GM06990 (cell line): ENCODE measurements around the gene BCAT1.

Source experiments
- DNase-seq: peaks from one replicate; pipeline ENCODE4 v3.0.0-alpha.2; 2011; ENCODE audit not compliant: insufficient read length; ENCODE audit errors: extremely low read depth
- H3K27me3 ChIP-seq: replicated peaks from 2 replicates; pipeline ENCODE4 v1.6.0; 2011; ENCODE audit warnings: low read length; ENCODE audit not compliant: control insufficient read depth, insufficient read depth
- H3K36me3 ChIP-seq: 2 replicates; pipeline ENCODE4 v1.5.1; 2011; ENCODE audit warnings: low read length; ENCODE audit not compliant: control insufficient read depth, insufficient read depth
- H3K4me3 ChIP-seq: replicated peaks from 2 replicates; pipeline ENCODE4 v1.5.1; 2011; ENCODE audit warnings: low read depth, mild to moderate bottlenecking, control low read depth, low read length
- TF ChIP-seq, protein P1 (sequence below): IDR thresholded peaks from 2 replicates; pipeline ENCODE4 v1.5.1; 2011; ENCODE audit warnings: low read length, control low read depth, mild to moderate bottlenecking, inconsistent platforms; ENCODE audit not compliant: insufficient read depth, poor library complexity, severe bottlenecking

The BCAT1 gene

DNA sequence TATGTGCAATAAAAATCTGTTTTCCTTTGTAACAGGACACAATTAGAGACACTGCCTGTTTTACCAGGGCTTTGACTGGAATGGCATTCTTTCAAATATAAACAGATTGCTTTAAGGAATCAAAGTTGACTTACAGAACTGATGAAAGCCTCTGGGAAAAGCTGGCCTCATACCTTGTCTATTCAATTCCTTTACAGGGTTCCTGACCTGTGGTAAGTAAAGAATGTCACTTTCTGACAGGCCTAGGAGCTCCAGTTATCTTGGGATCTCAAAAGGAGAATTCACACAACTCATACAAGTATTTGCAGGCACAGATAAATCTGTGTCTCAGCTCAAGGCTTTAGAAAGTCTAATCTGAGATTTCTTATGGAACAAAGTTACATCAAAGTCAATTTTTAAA, 88.4 kb downstream of the BCAT1 start:
- TF ChIP-seq, protein P1, sequence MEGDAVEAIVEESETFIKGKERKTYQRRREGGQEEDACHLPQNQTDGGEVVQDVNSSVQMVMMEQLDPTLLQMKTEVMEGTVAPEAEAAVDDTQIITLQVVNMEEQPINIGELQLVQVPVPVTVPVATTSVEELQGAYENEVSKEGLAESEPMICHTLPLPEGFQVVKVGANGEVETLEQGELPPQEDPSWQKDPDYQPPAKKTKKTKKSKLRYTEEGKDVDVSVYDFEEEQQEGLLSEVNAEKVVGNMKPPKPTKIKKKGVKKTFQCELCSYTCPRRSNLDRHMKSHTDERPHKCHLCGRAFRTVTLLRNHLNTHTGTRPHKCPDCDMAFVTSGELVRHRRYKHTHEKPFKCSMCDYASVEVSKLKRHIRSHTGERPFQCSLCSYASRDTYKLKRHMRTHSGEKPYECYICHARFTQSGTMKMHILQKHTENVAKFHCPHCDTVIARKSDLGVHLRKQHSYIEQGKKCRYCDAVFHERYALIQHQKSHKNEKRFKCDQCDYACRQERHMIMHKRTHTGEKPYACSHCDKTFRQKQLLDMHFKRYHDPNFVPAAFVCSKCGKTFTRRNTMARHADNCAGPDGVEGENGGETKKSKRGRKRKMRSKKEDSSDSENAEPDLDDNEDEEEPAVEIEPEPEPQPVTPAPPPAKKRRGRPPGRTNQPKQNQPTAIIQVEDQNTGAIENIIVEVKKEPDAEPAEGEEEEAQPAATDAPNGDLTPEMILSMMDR: no peak
- H3K36me3 ChIP-seq: no peaks in the 10 kb centered on the region
- no peak overlapping the region for H3K4me3 ChIP-seq
- no peaks in the 10 kb centered on the region for H3K27me3 ChIP-seq
- DNase-seq: no peak

DNA sequence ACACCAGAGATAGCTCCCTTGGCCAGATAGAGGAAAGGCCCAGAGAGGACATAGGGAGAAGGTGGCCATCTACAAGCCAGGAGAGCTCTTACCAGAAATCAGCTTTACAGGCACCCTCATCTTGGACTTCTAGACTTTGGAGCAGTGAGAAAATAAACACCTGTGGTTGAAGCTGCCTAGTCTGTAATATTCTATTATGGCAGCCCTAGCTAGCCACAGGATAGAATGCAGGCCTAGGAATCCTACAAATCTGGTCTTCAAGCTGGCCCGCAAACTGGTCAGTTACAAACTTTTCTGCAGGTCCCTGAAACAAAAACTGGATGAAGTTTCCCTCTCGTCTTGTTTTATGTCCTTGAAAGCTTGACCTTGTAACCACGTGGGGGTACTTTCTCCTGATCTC, 92.4 kb downstream of the BCAT1 start:
- Histone ChIP-seq H3K4me3 (no peak overlapping the region), H3K27me3 (no peaks in the 10 kb centered on the region), H3K36me3 (no peaks in the 10 kb centered on the region)
- DNase-seq: no peak
- TF ChIP-seq, protein P1: no peak

GRCh38 chr12:24854908-24855307, 94.0 kb downstream of the BCAT1 start:
- DNase-seq: no peak
- Histone ChIP-seq H3K36me3 (no peaks in the 10 kb centered on the region), H3K4me3 (no peak overlapping the region), H3K27me3 (no peaks in the 10 kb centered on the region)
- TF ChIP-seq, protein P1: no peak

- no peak for DNase-seq
- H3K36me3 ChIP-seq: no peaks in the 10 kb centered on the region
- H3K4me3 ChIP-seq: no peak overlapping the region
- no peaks in the 10 kb centered on the region for H3K27me3 ChIP-seq
- TF ChIP-seq, protein P1: no peak
Observed at GRCh38 chr12:24854017-24854416, 94.9 kb downstream of the BCAT1 start.

DNA sequence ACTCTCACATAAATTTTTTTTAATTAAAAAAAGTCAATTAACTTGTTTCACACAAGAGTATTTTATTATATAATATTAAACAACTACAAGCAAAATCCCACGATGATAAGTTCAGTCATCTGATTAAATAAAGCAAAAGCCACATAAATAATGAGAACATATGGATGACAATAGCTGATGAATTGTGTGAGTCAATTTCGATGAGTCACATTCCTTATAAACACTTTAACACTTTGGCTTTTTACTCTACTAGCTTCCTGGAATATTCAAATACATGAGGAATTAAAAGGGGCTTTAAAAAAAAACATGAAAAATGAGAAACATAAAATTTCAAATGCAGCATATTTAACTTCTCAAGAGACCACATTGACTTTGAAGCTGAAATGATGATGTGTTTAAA, 95.3 kb downstream of the BCAT1 start:
- DNase-seq: no peak
- Histone ChIP-seq H3K4me3 (no peak overlapping the region), H3K27me3 (no peaks in the 10 kb centered on the region), H3K36me3 (no peaks in the 10 kb centered on the region; the same call in 1 of the 2 replicates)
- TF ChIP-seq, protein P1: no peak

DNA sequence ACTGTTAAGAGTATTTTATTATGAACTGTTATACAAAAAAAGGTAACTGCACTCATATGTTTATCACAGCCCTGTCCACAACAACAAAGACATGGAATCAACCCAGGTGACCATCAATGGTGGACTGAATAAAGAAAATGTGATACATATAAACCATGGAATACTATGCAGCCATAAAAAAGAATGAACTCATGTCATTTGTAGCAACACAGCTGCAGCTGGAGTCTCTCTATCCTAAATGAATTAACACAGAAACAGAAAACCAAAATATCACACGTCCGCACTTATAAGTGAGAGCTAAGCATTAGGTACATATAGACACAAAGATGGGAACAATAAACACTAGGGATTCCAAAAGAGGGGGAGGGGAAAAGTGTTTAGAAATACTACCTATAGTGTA, 95.8 kb downstream of the BCAT1 start:
- TF ChIP-seq, protein P1: no peak
- H3K36me3 ChIP-seq: no peaks in the 10 kb centered on the region; the same call in 1 of the 2 replicates
- no peak overlapping the region for H3K4me3 ChIP-seq
- H3K27me3 ChIP-seq: no peaks in the 10 kb centered on the region
- DNase-seq: no peak
